ENCODE measurements around the gene CHST10. TPM values are rescaled to one million over a fixed set of nuclear protein-coding genes. Genes with fewer than 3 reads are reported as not detected.
"Not testable (repeated sequence)": the region's sequence is repeated elsewhere in the genome, so short reads cannot be mapped to it uniquely, and the experiment has no call there.

CHST10 gene
- total RNA-seq, 1 experiment from 2014 or later: 24.4 TPM

DNA sequence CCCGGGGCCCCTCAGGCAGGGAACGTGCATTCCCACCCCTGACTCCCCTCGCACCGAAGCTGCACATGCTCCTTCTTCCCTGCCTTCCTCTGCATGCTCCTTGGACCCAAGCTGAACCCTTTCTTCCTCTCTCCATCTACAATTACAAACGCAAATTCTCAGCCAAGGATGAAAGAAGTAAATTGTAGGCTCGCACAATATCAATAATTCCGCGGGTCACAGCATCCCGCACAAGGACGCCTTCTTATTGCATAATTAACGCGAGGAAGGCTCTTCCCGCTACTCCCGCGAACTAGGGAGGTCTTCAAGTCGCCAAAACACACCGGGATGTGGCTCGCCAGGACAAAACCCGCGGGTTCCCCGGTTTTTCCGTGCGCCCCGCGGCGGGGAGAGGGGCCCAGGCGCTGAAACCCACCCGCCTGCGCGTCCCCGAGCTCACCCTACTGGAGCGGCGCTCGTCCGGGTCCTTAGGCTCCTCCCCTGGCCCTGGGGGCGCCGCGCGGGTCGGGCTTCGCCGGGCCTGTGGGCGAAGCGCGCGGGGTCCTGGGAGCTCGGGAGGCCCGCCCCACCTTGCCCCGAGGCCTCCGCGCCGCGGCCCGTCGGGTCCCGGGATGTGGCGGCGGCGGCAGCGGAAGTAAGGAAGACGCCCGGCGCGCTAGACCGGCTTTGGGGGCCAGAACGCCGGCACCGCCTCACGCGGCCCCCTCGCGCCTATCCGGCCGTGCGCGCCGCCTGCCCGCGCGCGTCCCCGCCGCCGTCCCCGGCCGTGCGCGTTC is at the start of gene CHST10 (continued):
- TF ChIP-seq TCF7 (CRISPR knock-in tag; IDR thresholded peaks at IDR 0.05; ENCODE audit: low read depth) (0 out of 2 replicates have a peak, but pooled peaks have one; percentile 2), ZNF423 (CRISPR knock-in tag; IDR thresholded peaks at IDR 0.05) (0 out of 2 replicates have a peak, but pooled peaks have one; percentile 7), ZNF138 (CRISPR knock-in tag; conservative IDR thresholded peaks at IDR 0.05) (no peak), FOXK1 (CRISPR knock-in tag; IDR thresholded peaks at IDR 0.05) (peak; percentile 31; the same call in 1 of the 2 replicates), SOX15 (CRISPR knock-in tag; IDR thresholded peaks at IDR 0.05) (no peak), ZNF416 (CRISPR knock-in tag; IDR thresholded peaks at IDR 0.05) (0 out of 2 replicates have a peak, but pooled peaks have one; percentile 33)
- TF ChIP-seq, protein P1, sequence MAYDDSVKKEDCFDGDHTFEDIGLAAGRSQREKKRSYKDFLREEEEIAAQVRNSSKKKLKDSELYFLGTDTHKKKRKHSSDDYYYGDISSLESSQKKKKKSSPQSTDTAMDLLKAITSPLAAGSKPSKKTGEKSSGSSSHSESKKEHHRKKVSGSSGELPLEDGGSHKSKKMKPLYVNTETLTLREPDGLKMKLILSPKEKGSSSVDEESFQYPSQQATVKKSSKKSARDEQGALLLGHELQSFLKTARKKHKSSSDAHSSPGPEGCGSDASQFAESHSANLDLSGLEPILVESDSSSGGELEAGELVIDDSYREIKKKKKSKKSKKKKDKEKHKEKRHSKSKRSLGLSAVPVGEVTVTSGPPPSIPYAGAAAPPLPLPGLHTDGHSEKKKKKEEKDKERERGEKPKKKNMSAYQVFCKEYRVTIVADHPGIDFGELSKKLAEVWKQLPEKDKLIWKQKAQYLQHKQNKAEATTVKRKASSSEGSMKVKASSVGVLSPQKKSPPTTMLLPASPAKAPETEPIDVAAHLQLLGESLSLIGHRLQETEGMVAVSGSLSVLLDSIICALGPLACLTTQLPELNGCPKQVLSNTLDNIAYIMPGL (CRISPR knock-in tag; IDR thresholded peaks at IDR 0.05): peak; percentile 43; the same call in 1 of the 2 replicates

DNA sequence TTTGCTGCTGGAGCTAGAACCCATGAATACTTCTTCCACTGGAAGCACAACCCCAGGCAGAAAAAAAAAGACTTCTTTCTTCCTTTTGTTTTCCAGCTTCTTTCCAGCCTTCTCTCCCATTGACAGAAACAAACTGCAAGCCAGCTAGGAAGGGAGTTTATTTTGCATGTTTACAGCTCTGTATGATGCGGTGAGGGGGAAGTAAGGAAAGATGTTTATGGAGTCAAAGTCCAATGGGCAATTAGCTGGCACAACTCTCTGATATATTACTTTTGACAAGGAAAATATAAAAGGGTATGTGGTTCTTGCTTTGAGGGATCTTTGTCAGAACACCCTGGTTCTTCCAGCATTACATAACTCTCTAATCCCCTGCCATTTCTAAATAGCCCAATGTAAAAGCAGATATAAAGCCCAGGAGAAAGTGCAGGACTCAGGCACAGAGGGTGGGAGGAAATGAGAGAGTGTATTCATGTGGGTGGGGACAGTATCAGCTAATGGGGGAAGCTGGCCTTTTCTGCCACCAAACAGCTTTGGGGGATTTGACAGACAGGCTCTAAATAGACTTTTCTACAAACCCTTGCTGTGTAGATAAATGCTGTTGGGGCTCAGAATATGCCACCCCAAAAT is 43.5 kb upstream of the CHST10 start:
- Mint-ChIP-seq H3K9me3 (peaks cover 66% of the 10 kb centered on the region), H3K36me3 (peaks cover 40% of the 10 kb centered on the region), H3K27me3 (ENCODE audit: low read depth) (no peaks in the 10 kb centered on the region; the same call in none of the 2 replicates), H3K4me1 (no peaks in the 10 kb centered on the region), H3K27ac (no peak overlapping the region), H3K4me3 (no peak overlapping the region)
- DNase-seq (ENCODE audit: low spot score): no peak
- no peak for ATAC-seq
- ChIA-PET POLR2A (no interaction called here), CTCF (interaction anchor here (1.2 kb wide), 1 partner anchor 22 kb away, joined by 3 read pairs; no protein-coding TSS in a partner anchor)
- TF ChIP-seq TEAD4 (CRISPR knock-in tag; IDR thresholded peaks at IDR 0.05): no peak
- TF ChIP-seq, protein P2, sequence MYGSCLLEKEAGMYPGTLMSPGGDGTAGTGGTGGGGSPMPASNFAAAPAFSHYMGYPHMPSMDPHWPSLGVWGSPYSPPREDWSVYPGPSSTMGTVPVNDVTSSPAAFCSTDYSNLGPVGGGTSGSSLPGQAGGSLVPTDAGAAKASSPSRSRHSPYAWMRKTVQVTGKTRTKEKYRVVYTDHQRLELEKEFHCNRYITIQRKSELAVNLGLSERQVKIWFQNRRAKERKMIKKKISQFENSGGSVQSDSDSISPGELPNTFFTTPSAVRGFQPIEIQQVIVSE (CRISPR knock-in tag; IDR thresholded peaks at IDR 0.05; ENCODE audit: borderline replicate concordance): no peak

DNA sequence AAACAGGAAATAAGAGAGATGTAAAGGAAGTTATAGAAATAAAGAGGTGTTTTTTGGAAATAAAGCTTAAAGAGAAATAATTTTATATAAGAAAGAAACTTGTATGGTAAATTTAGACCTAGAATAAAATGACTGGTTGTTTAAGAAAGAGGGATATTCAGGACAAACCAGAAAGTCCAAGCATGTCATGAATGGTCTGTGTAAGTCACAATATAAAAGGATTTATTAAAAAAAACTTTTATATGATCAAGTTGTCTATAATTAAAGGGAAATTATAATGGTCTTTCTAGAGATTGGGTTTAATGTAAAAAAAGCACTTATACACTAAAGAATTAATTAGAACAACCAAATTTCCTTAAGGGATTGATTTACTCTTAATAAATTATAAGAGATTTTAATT is 38.9 kb upstream of the CHST10 start:
- CTCF ChIA-PET; H3K27ac Mint-ChIP-seq; POLR2A ChIA-PET; H3K4me3 Mint-ChIP-seq; H3K4me1 Mint-ChIP-seq; H3K27me3 Mint-ChIP-seq (ENCODE audit: low read depth); DNase-seq (ENCODE audit: low spot score); ATAC-seq: not testable (repeated sequence)
- Mint-ChIP-seq H3K9me3 (peaks cover 68% of the 10 kb centered on the region), H3K36me3 (peaks cover 67% of the 10 kb centered on the region)

DNA sequence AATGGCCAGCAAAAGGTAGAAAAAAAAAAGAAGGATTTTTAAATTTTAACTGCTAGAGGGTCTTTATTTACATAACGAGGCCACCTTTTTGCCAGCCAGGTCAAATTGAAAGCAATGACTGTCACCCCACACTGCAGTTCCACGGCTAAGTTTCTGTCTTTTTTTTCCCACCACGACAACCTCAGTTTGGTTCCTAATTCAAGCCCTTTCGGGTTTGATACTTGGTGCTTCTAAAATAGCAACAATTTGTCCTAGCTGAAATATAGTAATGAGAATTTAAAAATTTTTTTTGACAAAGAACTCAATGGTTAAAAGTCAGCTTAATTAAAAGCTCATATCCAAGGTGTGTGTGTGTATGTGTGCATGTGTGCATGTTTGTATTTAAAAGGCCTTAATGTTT is 36.4 kb upstream of the CHST10 start:
- no peak for TF ChIP-seq SP1 (CRISPR knock-in tag; conservative IDR thresholded peaks at IDR 0.05)
- TF ChIP-seq, protein P3, sequence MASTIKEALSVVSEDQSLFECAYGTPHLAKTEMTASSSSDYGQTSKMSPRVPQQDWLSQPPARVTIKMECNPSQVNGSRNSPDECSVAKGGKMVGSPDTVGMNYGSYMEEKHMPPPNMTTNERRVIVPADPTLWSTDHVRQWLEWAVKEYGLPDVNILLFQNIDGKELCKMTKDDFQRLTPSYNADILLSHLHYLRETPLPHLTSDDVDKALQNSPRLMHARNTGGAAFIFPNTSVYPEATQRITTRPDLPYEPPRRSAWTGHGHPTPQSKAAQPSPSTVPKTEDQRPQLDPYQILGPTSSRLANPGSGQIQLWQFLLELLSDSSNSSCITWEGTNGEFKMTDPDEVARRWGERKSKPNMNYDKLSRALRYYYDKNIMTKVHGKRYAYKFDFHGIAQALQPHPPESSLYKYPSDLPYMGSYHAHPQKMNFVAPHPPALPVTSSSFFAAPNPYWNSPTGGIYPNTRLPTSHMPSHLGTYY (CRISPR knock-in tag; IDR thresholded peaks at IDR 0.05): no peak
- TF ChIP-seq, protein P4, sequence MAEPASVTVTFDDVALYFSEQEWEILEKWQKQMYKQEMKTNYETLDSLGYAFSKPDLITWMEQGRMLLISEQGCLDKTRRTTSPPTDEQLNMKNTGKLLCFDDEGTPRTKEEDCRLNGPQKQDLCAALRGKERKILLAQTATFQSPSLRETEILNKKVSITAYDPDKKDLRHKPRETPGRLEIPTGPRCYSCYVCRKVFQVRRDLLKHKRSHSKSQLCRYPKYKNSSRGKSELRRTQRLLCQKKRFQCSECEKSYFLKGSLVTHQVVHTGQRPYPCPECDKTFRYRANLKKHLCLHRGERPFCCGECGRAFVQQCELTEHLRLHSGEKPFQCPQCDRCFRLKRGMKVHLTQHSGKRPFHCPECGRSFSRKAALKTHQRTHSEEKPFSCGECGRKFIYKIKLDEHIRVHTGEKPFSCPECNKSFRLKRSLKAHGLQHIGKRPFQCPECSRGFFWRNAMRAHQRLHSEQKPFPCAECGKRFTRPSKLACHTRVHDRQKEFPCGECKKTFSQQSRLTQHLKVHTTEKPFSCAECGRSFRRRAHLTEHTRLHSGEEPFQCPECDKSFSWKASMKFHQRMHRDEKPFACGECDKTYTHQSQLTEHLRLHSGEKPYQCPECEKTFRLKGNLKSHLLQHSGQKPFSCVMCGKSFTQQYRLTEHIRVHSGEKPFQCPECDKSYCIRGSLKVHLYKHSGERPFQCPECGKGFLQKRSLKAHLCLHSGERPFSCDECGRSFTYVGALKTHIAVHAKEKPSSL (CRISPR knock-in tag; conservative IDR thresholded peaks at IDR 0.05): no peak
- Mint-ChIP-seq H3K36me3 (peaks cover 48% of the 10 kb centered on the region), H3K27ac (no peak overlapping the region), H3K4me1 (no peaks in the 10 kb centered on the region), H3K9me3 (peaks cover 44% of the 10 kb centered on the region), H3K27me3 (ENCODE audit: low read depth) (no peaks in the 10 kb centered on the region; the same call in 1 of the 2 replicates), H3K4me3 (no peak overlapping the region)
- DNase-seq (ENCODE audit: low spot score): no peak
- POLR2A ChIA-PET: no interaction called here
- no peak for ATAC-seq
- CTCF ChIA-PET: no interaction called here

Data from WTC11 (cell line).